Aorta (tissue), 5 donors: ENCODE results near the gene KPNA6. TPM values are rescaled to one million over a fixed set of nuclear protein-coding genes. Genes with fewer than 3 reads are reported as not detected.
"Not testable (repeated sequence)": the region's sequence is repeated elsewhere in the genome, so short reads cannot be mapped to it uniquely, and the experiment has no call there.

Source experiments
- ATAC-seq: fragments of 200-7000 bp; cut with Tn5 transposase; one replicate; pipeline ENCODE4 v1.9.1; 2022; ENCODE audit warnings: moderate library complexity; ENCODE audit not compliant: low FRiP score
- DNase-seq, 2 donors: peaks; one replicate each; pipeline ENCODE4 v3.0.0-alpha.2; 2020
- H3K27ac ChIP-seq, 2 donors: one replicate each; pipeline ENCODE4 v1.5.1; 2013; ENCODE audit warnings: low read length in 2 of 2, mild to moderate bottlenecking in 2 of 2, moderate library complexity in 2 of 2, control low read depth in 1 of 2, inconsistent platforms in 1 of 2, low read depth in 1 of 2
- H3K27me3 ChIP-seq, 2 donors: one replicate each; pipeline ENCODE4 v1.6.1; 2013; ENCODE audit warnings: control low read depth in 1 of 2, low read length in 1 of 2, mild to moderate bottlenecking in 1 of 2, moderate library complexity in 1 of 2; ENCODE audit not compliant: insufficient read depth in 2 of 2, control insufficient read depth in 1 of 2
- H3K36me3 ChIP-seq, 2 donors: one replicate each; pipeline ENCODE4 v1.6.1; 2013; ENCODE audit warnings: control low read depth in 1 of 2, low read length in 1 of 2, mild to moderate bottlenecking in 1 of 2; ENCODE audit not compliant: insufficient read depth in 2 of 2, control insufficient read depth in 1 of 2
- H3K4me1 ChIP-seq, 2 donors: one replicate each; pipeline ENCODE4 v1.6.1; 2013; ENCODE audit warnings: low read length in 2 of 2, control low read depth in 1 of 2, mild to moderate bottlenecking in 1 of 2, moderate library complexity in 1 of 2; ENCODE audit not compliant: insufficient read depth in 2 of 2, control insufficient read depth in 1 of 2
- H3K4me3 ChIP-seq, 2 donors: one replicate each; pipeline ENCODE4 v1.5.1; 2013; ENCODE audit warnings: low read length in 2 of 2, control low read depth in 1 of 2, mild to moderate bottlenecking in 1 of 2
- H3K9me3 ChIP-seq: one replicate; pipeline ENCODE4 v1.6.1; 2013; ENCODE audit warnings: mild to moderate bottlenecking, low read length; ENCODE audit not compliant: control insufficient read depth
- WGBS, 2 donors: extraction: QIAGEN DNeasy Blood & Tissue Kit; methylation state at CpG; one replicate each; pipeline ENCODE4 v1.1.7; 2013; 5-methylcytosine and 5-hydroxymethylcytosine counted together
- intact Hi-C, 2 donors: fragments of 100-400 bp; cut with DNase I; formaldehyde crosslinking; loops; one replicate each; pipeline versions ENCODE4 v1.14.2 to v1.15.0; 2022
- polyA plus RNA-seq, 2 donors: library from polyadenylated mRNA; stranded (reverse); fragments of 200-250 nt; gene quantifications; one replicate each; pipeline ENCODE4 v1.2.3, GENCODE V29; 2013
- total RNA-seq, 2 donors: library from RNA; stranded (reverse); fragmentation: NEBNext Ultra II Directional; extraction: Animal tissue kit (Norgen Biotek cat#: 25700); gene quantifications; one replicate each; pipeline ENCODE4 v1.2.1, GENCODE V29; 2021
- donor health status: healthy with polysubstance abuse.
- donor health status: Bipolar disorder and iron deficiency.
- donor health status: DM: no; HTN: no; CAD: no.
- donor health status: DM: no; HTN: no; CAD: no.
- donor health status: DM: yes; HTN: yes; CAD: no.

KPNA6 gene
- total and polyA plus RNA-seq, 4 donors, result 8.8 to 66.2 (median 34.7) TPM

- H3K4me3 ChIP-seq, result no peak overlapping the region
- H3K27me3 ChIP-seq, result no peaks in the 10 kb centered on the region
- H3K9me3 ChIP-seq, result no peaks in the 10 kb centered on the region
- no peaks in the 10 kb centered on the region for H3K36me3 ChIP-seq
- peaks cover 4 to 7% of the 10 kb centered on the region in 2 donors for H3K4me1 ChIP-seq
- ATAC-seq (no peak), DNase-seq (no peak)
- intact Hi-C loops, result no loop called here
- no peak overlapping the region for H3K27ac ChIP-seq
- WGBS, 2 donors, result 90% methylated on average over 8 of the region's 8 CpGs
Observed at GRCh38 chr1:32125313-32125712, 17.5 kb downstream of the KPNA6 start.

GRCh38 chr1:32126770-32127169 is 18.9 kb downstream of the KPNA6 start:
- DNase-seq (no peak), ATAC-seq (no peak)
- H3K36me3 ChIP-seq, result no peaks in the 10 kb centered on the region
- H3K4me1 ChIP-seq, result peaks cover 2 to 3% of the 10 kb centered on the region in 2 donors
- H3K27ac ChIP-seq, result no peak overlapping the region
- no peaks in the 10 kb centered on the region for H3K27me3 ChIP-seq
- no peak overlapping the region for H3K4me3 ChIP-seq
- 97 to 98% methylated on average over 3 of the region's 3 CpGs for WGBS, 2 donors
- H3K9me3 ChIP-seq, result no peaks in the 10 kb centered on the region
- intact Hi-C loops, result no loop called here

GRCh38 chr1:32127409-32128198 is 19.7 kb downstream of the KPNA6 start:
- peaks cover 0 to 3% of the 10 kb centered on the region in 2 donors for H3K4me1 ChIP-seq
- no peaks in the 10 kb centered on the region for H3K9me3 ChIP-seq
- intact Hi-C loops, result no loop called here
- no peaks in the 10 kb centered on the region for H3K36me3 ChIP-seq
- DNase-seq (no peak), ATAC-seq (no peak)
- no peak overlapping the region for H3K27ac ChIP-seq
- H3K4me3 ChIP-seq, result no peak overlapping the region
- 77 to 78% methylated on average over 4 of the region's 4 CpGs for WGBS, 2 donors
- H3K27me3 ChIP-seq, result no peaks in the 10 kb centered on the region

- Histone ChIP-seq H3K27ac (no peak overlapping the region), H3K4me3 (no peak overlapping the region), H3K27me3 (no peaks in the 10 kb centered on the region), H3K4me1 (peaks cover 0 to 3% of the 10 kb centered on the region in 2 donors), H3K9me3 (no peaks in the 10 kb centered on the region), H3K36me3 (no peaks in the 10 kb centered on the region)
- 58 to 60% methylated on average over 1 of the region's 1 CpG for WGBS, 2 donors
- DNase-seq, result no peak
- ATAC-seq, result no peak
- intact Hi-C loops, result no loop called here
Observed at GRCh38 chr1:32128479-32128878, 20.6 kb downstream of the KPNA6 start.

- no peak overlapping the region for H3K27ac ChIP-seq
- intact Hi-C loops, result no loop called here
Observed at GRCh38 chr1:32128964-32129363, 21.1 kb downstream of the KPNA6 start.

GRCh38 chr1:32133950-32134280 is 26.1 kb downstream of the KPNA6 start:
- H3K27me3 ChIP-seq, H3K36me3 ChIP-seq, H3K27ac ChIP-seq, H3K4me3 ChIP-seq, intact Hi-C loops, ATAC-seq, H3K9me3 ChIP-seq, H3K4me1 ChIP-seq, DNase-seq: not testable (repeated sequence)
- WGBS, 2 donors, result 92% methylated on average over 9 of the region's 9 CpGs

More at GRCh38 chr1:32128964-32129363, 21.1 kb downstream of the KPNA6 start:
- Histone ChIP-seq H3K4me1 (peaks cover 0 to 3% of the 10 kb centered on the region in 2 donors), H3K36me3 (no peaks in the 10 kb centered on the region), H3K9me3 (no peaks in the 10 kb centered on the region), H3K4me3 (no peak overlapping the region), H3K27me3 (no peaks in the 10 kb centered on the region)
- ATAC-seq (no peak), DNase-seq (no peak)
- WGBS, 2 donors, result 98 to 100% methylated on average over 1 of the region's 1 CpG

- no peak overlapping the region for H3K4me3 ChIP-seq
- ATAC-seq (no peak), DNase-seq (no peak)
- no peak overlapping the region for H3K27ac ChIP-seq
- no peaks in the 10 kb centered on the region for H3K4me1 ChIP-seq
- no peaks in the 10 kb centered on the region for H3K36me3 ChIP-seq
- H3K9me3 ChIP-seq, result no peaks in the 10 kb centered on the region
- intact Hi-C loops, result no loop called here
- H3K27me3 ChIP-seq, result no peaks in the 10 kb centered on the region
- 94 to 95% methylated on average over 5 of the region's 5 CpGs for WGBS, 2 donors
Observed at GRCh38 chr1:32137111-32137510, 29.3 kb downstream of the KPNA6 start.

- DNase-seq (no peak), ATAC-seq (no peak)
- Histone ChIP-seq H3K4me1 (peaks cover 0 to 1% of the 10 kb centered on the region in 2 donors), H3K36me3 (no peaks in the 10 kb centered on the region), H3K27me3 (no peaks in the 10 kb centered on the region), H3K4me3 (no peak overlapping the region), H3K9me3 (no peaks in the 10 kb centered on the region), H3K27ac (no peak overlapping the region)
- 65% methylated on average over 5 of the region's 5 CpGs for WGBS, 2 donors
- intact Hi-C loops, result no loop called here
Observed at GRCh38 chr1:32138965-32139364, 31.1 kb downstream of the KPNA6 start.
